GM19463 (cell line): ENCODE data around the gene FRK.

Experiments used
- ATAC-seq: cut with Tn5 transposase; IDR thresholded peaks from one replicate; pipeline ENCODE4 v1.9.1; 2021; ENCODE audit warnings: mild to moderate bottlenecking, moderate library complexity; ENCODE audit not compliant: unreplicated experiment

FRK gene

DNA sequence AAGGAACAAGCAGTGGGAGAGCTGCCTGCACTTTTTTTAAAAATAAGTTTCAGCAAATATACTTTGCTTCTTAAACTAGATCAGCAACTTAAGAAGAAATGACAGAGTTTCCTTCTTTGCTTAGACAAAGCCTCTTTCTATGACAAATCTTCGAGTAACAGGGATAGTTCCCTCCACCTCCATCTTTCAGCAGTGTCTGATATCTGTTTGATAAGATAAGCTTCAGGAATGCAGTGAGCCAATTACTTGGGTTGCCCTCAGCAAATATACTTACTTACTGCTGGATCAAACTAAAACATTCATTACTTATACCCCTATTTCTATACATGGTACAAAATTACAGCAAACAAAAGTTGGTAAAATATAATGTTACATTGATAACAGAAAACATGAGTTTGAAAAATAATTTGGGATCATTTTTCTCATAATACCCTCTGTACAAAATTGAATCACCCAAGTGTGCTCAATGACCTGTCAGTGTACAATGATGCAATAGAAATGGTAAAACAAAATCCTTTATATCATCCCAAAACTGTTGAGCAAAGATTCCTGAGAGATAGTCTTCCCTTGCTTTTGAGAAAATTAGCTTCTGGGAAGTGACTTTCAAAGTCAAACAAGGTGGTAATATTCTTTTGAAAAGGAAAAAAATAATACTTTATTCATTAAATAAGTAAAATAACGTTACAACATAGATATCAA is 24.5 kb downstream of the FRK start:
- ATAC-seq: no peak

DNA sequence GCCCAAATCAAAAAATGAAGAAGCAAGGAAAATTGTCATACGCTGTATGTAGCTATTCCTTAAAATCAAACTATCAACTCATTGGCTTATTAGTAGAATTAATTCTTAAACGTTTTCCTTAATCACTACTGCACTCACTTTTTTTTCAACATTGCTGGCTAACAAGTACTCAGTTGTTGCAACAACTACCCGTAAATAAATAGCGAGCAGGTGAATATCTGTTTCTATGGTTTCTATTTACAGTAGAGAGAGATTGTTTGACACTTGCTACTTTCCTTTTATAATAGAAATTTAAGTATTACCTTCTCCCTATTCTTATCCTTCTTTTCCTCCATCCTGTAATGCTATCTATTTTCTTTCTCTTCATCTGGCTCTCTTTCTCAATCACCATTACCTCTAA is 25.1 kb downstream of the FRK start:
- no peak for ATAC-seq

- no peak for ATAC-seq
Observed at GRCh38 chr6:116034327-116034726, 26.4 kb downstream of the FRK start.

GRCh38 chr6:116033687-116034303 is 26.9 kb downstream of the FRK start:
- ATAC-seq: no peak

GRCh38 chr6:116030770-116031169 is 29.9 kb downstream of the FRK start:
- no peak for ATAC-seq

GRCh38 chr6:116029535-116029934 is 31.2 kb downstream of the FRK start:
- peak; percentile 72 for ATAC-seq

DNA sequence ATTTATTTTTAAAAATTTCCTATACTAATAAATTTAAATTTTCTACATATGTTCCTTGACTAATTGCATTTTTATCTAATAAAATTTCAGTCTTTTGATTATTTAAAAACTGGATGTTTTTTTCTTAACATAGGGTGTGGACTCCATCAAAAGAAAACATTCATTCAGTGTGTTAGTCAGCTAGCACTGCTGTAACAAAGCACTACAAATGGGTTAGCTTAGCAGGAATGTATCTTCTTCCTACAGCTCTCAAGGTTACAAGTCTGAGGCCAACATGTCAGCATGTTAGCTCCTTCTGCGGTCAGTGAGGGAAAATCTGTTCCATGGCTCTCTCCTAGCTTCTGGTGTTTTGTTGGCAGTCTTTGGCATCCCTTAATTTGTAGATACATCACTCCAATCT is 32.5 kb downstream of the FRK start:
- no peak for ATAC-seq

- ATAC-seq: peak; percentile 60
Observed at GRCh38 chr6:116027801-116028200, 32.9 kb downstream of the FRK start.

GRCh38 chr6:116025405-116025804 is 35.3 kb downstream of the FRK start:
- ATAC-seq: no peak

DNA sequence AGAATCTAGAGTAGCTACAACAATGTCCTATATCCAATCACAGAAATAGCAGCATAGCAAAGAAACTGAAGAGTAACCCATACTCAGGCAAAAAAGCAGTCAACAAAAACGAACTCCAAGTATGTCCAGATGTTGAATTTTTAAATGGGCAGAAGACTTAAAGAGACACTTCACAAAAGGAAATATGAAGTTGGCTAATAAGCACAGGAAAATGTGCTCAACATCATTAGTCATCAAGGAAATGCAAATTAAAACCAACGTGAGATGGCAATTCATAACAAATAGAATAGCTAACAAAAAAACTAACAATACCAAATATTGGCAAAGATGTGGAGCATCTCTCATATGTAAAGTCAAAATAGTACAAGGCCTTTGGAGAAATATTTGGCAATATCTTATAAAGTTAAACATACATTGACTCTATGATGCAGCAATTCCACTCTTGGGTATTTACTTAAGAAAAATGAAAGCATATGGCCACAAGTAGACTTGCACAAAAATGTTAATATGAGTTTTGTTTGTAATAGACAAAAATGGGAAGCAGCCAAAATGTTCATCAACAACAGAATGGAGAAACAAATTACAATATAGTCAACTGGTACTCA is 37.7 kb downstream of the FRK start:
- ATAC-seq: no peak

DNA sequence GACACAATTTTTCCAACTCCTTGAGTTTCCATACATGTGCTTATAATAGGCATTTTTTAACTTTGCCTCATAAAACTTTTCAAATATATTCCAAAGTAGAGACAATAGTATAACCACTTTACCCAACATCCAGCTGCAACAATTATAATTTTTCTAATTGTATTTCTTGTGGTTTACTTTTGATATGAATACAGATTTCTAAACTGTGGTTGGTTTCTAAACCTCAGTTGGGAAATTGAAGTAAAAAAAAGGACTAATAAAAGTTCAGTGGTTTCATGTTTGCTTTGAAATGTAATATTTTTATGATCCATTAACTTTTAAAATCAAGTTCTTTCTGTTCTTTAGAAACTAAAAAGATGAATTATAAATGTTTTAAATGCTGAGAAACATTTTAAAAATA is 40.0 kb downstream of the FRK start:
- ATAC-seq: no peak

DNA sequence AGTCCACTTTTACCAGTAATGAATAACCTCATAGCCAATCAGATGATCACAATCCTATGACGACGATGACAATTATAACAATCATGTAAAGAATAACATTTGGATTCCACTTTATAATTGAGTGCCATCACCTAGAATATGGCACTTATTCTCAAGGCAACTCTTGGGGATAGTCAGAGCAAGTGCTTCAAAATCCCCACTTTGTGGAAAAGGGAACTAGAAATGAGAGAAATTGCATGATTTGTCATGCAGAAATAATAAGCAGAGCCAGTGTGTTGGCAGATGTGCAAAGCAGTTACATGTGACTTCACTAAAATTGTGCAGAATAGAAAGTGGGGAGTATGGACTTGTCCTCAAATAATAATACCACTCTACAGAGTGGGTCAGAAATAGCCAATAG is 41.3 kb downstream of the FRK start:
- peak; percentile 77 for ATAC-seq

GRCh38 chr6:116018976-116019375 is 41.7 kb downstream of the FRK start:
- no peak for ATAC-seq

DNA sequence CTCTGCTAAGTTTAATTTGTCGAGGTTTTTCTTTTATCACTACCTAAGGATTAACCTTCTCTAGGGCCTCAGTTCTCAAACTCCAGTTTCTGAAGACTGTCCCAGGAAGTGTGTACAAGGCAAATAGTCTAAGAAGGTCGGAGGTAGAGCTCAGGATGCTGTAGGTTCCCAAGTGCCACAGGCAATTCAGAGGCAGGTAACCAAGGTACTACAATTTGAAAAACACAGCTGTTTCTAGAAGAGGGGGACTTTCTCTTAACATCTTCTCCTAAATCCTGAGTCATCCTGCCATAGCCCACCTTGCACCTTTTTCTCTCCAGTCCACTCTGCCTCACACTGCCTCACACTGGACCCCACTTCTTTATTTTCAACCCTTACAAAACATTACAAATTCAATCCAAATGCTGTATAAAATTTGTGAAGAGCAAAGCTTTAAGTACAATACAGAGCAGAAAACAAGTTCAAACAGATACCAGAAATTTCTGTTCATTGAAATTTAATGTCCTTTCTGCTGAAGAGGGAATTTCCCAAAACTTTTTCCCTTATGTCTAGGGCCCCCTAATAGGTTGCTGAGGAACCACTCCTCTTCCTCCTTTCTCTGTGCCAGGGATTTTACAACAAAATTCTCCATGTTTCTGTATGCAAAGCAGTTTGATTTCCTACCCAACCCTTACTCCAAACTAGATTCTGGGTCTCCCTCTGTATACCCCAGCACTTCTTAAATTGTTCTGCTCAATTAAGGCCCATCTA is 43.0 kb downstream of the FRK start:
- ATAC-seq: peak; percentile 3

GRCh38 chr6:116016846-116017545 is 43.7 kb downstream of the FRK start:
- peak; percentile 22 for ATAC-seq

DNA sequence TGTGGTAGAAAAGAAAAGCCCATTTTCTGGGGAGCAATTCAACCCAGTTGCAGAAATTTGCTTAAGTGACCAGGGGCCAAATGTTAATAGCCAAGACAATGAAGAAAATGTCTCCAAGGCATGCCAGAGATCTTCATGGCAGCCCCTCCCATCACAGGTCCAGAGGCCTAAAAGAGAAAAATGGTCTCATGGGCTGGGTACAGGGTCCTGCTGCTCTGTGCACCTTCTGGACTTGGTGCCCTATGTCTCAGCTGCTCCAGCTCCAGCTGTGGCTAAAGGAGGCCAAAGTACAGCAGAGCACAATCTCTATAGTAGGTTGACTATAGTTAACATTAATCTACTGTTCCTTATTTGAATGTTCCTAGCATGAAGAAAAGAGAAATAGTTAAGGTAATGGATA is 44.7 kb downstream of the FRK start:
- ATAC-seq: no peak

DNA sequence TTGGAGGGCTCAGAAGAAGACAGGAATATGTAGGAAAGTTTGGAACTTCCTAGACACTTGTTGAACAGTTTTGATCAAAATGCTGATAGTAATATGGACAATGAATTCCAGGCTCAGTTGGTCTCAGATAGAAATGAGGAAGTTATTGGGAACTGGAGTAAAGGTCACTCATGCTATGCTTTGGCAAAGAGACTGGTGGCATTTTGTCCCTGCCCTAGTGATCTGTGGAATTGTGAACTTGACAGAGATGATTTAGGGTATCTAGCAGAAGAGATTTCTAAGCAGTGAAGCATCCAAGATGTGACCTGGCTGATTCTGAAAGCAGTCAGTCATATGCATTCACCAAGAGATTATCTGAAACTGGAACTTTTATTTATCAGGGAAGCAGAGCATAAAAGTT is 45.1 kb downstream of the FRK start:
- ATAC-seq: no peak

DNA sequence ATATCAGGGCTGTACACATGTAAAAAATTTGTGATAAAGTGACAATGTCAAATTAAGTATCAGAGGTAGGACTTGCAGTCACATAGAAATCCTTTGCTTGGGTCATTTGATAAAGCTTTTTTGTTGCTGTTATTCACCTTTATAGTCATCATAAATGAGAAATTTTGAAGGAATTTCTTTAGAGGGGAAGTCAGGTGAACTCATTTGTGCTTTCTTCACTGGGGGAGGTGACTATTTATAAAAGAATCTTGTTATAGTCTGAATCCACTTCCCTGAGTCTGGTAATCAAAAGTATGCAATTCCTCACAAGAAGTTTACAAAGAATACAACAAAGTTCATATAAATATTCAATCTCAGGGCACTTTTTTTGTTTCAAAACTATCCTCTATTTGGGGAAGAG is 47.7 kb downstream of the FRK start:
- ATAC-seq: no peak

DNA sequence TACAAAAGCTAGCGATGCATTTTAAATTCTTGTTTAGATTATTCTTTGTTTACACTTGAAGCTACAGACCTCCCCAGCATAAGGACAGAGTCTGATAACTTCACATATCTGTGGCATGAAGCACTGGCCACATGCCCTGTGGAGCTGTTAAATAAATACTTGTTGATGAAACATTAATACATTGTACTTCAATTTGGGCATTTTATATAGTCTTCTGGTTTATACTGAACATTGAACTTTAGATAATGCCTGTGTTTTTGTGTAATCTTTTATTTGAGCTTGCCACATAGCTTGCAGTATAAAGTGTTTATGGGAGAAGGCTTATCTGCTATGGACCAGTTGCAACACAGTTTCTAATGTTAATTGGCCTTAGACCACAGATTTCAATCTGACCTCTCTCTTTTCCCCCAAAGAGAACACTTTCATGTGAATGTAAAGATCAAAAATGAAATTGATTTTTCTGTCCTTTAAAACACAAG is 48.2 kb downstream of the FRK start:
- ATAC-seq: no peak

DNA sequence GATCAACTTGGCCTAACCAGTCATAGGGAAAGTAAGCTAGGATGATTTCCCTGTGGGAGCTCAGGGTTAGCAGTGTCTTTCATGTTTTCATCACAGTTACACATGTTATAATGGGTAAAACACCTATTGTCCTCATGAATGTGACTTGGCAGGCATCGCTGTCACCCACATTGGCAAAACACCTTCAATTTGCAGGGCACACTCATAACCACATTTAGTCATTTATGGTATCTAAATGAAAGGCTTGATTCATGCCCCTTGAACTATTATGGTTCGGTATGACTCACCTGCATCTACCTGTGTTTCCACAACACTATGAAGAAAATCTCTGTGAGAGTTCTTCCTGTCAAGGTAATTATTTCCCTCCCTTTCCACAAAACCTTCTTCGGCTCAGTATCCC is 49.2 kb downstream of the FRK start:
- peak; percentile 66 for ATAC-seq

DNA sequence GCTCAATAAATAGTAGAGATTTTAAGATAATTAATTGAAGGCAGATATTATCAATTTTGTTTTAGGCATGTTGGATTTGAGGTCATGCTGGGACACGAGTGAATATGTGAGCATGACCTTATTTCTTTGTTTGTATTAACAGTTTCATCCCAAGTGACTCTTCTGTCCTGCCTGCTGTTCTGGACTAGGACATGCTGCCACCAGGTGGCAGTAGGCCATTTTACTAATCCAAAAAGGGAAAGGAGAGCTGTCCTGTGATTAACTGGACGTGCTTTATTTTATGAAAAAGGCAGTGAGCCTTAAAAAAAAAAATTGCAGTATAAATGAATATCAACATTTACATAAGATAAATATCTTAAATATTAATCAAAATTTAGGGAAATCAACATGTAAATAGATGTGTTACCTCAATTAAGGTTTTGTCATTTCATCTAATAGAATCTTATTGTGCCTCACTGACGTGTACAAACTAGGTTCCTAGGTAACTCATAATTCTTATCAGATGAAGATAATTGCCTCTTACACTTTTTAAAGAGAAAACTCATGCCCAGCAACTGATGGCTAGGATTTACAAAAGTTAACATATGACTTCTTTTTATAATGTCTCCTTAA is 49.8 kb downstream of the FRK start:
- ATAC-seq: no peak
